Measurements from ENCODE around the gene CHRNG. TPM values are rescaled to one million over a fixed set of nuclear protein-coding genes. Genes with fewer than 3 reads are reported as not detected.

CHRNG gene
- total RNA-seq, 1 donor from 2014 or later = not detected

- DNase-seq (ENCODE audit: low read depth) = peak; percentile 74
These were observed 35.3 kb downstream of the CHRNG start for GRCh38 chr2:232574674-232575403.

GRCh38 chr2:232575404-232575746, 35.9 kb downstream of the CHRNG start:
- Histone ChIP-seq H3K4me3 (ENCODE audit: low read depth, low read length) (no peak overlapping the region), H3K36me3 (ENCODE audit: control insufficient read depth, insufficient read depth, low read length) (no peaks in the 10 kb centered on the region), H3K27me3 (ENCODE audit: control insufficient read depth, insufficient read depth, low read length) (no peaks in the 10 kb centered on the region)
- DNase-seq (ENCODE audit: low read depth) (no peak), FAIRE-seq (no peak)
- no peak for TF ChIP-seq CTCF (IDR thresholded peaks at IDR 0.05; ENCODE audit: insufficient read depth, low read length, severe bottlenecking)

More at GRCh38 chr2:232574674-232575403, 35.3 kb downstream of the CHRNG start:
- no peak for TF ChIP-seq CTCF (IDR thresholded peaks at IDR 0.05; ENCODE audit: insufficient read depth, low read length, severe bottlenecking)
- peaks cover 2% of the 10 kb centered on the region for H3K36me3 ChIP-seq (ENCODE audit: control insufficient read depth, insufficient read depth, low read length)
- H3K4me3 ChIP-seq (ENCODE audit: low read depth, low read length) = no peak overlapping the region
- peak; percentile 40 for FAIRE-seq
- H3K27me3 ChIP-seq (ENCODE audit: control insufficient read depth, insufficient read depth, low read length) = no peaks in the 10 kb centered on the region

- no peak overlapping the region for H3K4me3 ChIP-seq (ENCODE audit: low read depth, low read length)
- no peaks in the 10 kb centered on the region for H3K36me3 ChIP-seq (ENCODE audit: control insufficient read depth, insufficient read depth, low read length)
- peak; percentile 24 for DNase-seq (ENCODE audit: low read depth)
- FAIRE-seq = no peak
- H3K27me3 ChIP-seq (ENCODE audit: control insufficient read depth, insufficient read depth, low read length) = no peaks in the 10 kb centered on the region
- no peak for TF ChIP-seq CTCF (IDR thresholded peaks at IDR 0.05; ENCODE audit: insufficient read depth, low read length, severe bottlenecking)
These were observed 37.5 kb downstream of the CHRNG start for GRCh38 chr2:232576995-232577394.

- no peaks in the 10 kb centered on the region for H3K27me3 ChIP-seq (ENCODE audit: control insufficient read depth, insufficient read depth, low read length)
These were observed 38.3 kb downstream of the CHRNG start for GRCh38 chr2:232577841-232578240.

GRCh38 chr2:232578626-232579025, 39.1 kb downstream of the CHRNG start:
- H3K36me3 ChIP-seq (ENCODE audit: control insufficient read depth, insufficient read depth, low read length) = no peaks in the 10 kb centered on the region
- FAIRE-seq = no peak
- DNase-seq (ENCODE audit: low read depth) = no peak
- no peak for TF ChIP-seq CTCF (IDR thresholded peaks at IDR 0.05; ENCODE audit: insufficient read depth, low read length, severe bottlenecking)
- H3K27me3 ChIP-seq (ENCODE audit: control insufficient read depth, insufficient read depth, low read length) = no peaks in the 10 kb centered on the region
- no peak overlapping the region for H3K4me3 ChIP-seq (ENCODE audit: low read depth, low read length)

More at GRCh38 chr2:232577841-232578240, 38.3 kb downstream of the CHRNG start:
- no peak for FAIRE-seq
- Histone ChIP-seq H3K4me3 (ENCODE audit: low read depth, low read length) (no peak overlapping the region), H3K36me3 (ENCODE audit: control insufficient read depth, insufficient read depth, low read length) (no peaks in the 10 kb centered on the region)
- no peak for DNase-seq (ENCODE audit: low read depth)
- no peak for TF ChIP-seq CTCF (IDR thresholded peaks at IDR 0.05; ENCODE audit: insufficient read depth, low read length, severe bottlenecking)

GRCh38 chr2:232580648-232580981, 41.1 kb downstream of the CHRNG start:
- no peak for DNase-seq (ENCODE audit: low read depth)
- no peak for FAIRE-seq
- no peaks in the 10 kb centered on the region for H3K27me3 ChIP-seq (ENCODE audit: control insufficient read depth, insufficient read depth, low read length)

More at GRCh38 chr2:232580648-232580981, 41.1 kb downstream of the CHRNG start:
- Histone ChIP-seq H3K36me3 (ENCODE audit: control insufficient read depth, insufficient read depth, low read length) (no peaks in the 10 kb centered on the region), H3K4me3 (ENCODE audit: low read depth, low read length) (no peak overlapping the region)
- TF ChIP-seq CTCF (IDR thresholded peaks at IDR 0.05; ENCODE audit: insufficient read depth, low read length, severe bottlenecking) = no peak

Data from bronchial epithelial cell (primary cell).